Thyroid gland (tissue), 4 donors: ENCODE data around the gene CABP2. TPM values are rescaled to one million over a fixed set of nuclear protein-coding genes. Genes with fewer than 3 reads are reported as not detected.
"Not testable (repeated sequence)": the region's sequence is repeated elsewhere in the genome, so short reads cannot be mapped to it uniquely, and the experiment has no call there.

ENCODE experiments used
- DNase-seq, 2 donors: peaks; one replicate each; pipeline ENCODE4 v3.0.0-alpha.2; 2019
- H3K27ac ChIP-seq, 3 donors: fragments of 200-600 bp; sonication (generic); 1 replicate in 2 of 3; 2 replicates in 1 of 3; pipeline ENCODE4 v1.5.1; 2016 to 2019; ENCODE audit warnings: mild to moderate bottlenecking in 1 of 3, moderate library complexity in 1 of 3
- H3K27me3 ChIP-seq: fragments of 200-600 bp; sonication (generic); one replicate; pipeline ENCODE4 v1.5.1; 2019
- H3K36me3 ChIP-seq, 2 donors: fragments of 200-600 bp; sonication (generic); one replicate each; pipeline ENCODE4 v1.5.1; 2016 to 2019
- H3K4me1 ChIP-seq, 2 donors: fragments of 200-600 bp; sonication (generic); one replicate each; pipeline ENCODE4 v1.5.1; 2017 to 2019
- H3K4me3 ChIP-seq, 3 donors: fragments of 200-600 bp; sonication (generic); replicated peaks in 1 of 3; 1 replicate in 2 of 3; 2 replicates in 1 of 3; pipeline ENCODE4 v1.5.1; 2016; ENCODE audit warnings: mild to moderate bottlenecking in 1 of 3
- H3K9me3 ChIP-seq: fragments of 200-600 bp; sonication (generic); one replicate; pipeline ENCODE4 v1.5.1; 2017
- POLR2A ChIP-seq, 2 donors: fragments of 450-650 bp; IDR thresholded peaks; one replicate each; pipeline ENCODE4 v1.6.1; 2017; ENCODE audit warnings: antibody characterized with exemption in 2 of 2, mild to moderate bottlenecking in 2 of 2, moderate library complexity in 1 of 2
- WGBS, 2 donors: methylation state at CpG; one replicate each; pipeline ENCODE4 v1.1.5; 2017; 5-methylcytosine and 5-hydroxymethylcytosine counted together
- intact Hi-C: fragments of 100-400 bp; cut with DNase I; formaldehyde crosslinking; loops from one replicate; pipeline ENCODE4 v1.15.1; 2023
- total RNA-seq, 4 donors: library from RNA; depleted of rRNA; stranded (reverse); fragments of >200 nt; gene quantifications; one replicate each; pipeline ENCODE4 v1.2.3, GENCODE V29; 2016
- TF ChIP-seq, protein P1 (sequence below), 6 experiments: fragments of 200-600 bp in 3 of 6; fragments of 450-650 bp in 3 of 6; sonication (generic) in 3 of 6; IDR thresholded peaks; one replicate each; pipeline ENCODE4 v1.5.1; 2016 to 2019; ENCODE audit warnings: antibody characterized with exemption in 6 of 6, mild to moderate bottlenecking in 2 of 6, inconsistent platforms in 1 of 6, moderate library complexity in 1 of 6

The CABP2 gene
- total RNA-seq, 4 donors from 2014 or later: not detected

DNA sequence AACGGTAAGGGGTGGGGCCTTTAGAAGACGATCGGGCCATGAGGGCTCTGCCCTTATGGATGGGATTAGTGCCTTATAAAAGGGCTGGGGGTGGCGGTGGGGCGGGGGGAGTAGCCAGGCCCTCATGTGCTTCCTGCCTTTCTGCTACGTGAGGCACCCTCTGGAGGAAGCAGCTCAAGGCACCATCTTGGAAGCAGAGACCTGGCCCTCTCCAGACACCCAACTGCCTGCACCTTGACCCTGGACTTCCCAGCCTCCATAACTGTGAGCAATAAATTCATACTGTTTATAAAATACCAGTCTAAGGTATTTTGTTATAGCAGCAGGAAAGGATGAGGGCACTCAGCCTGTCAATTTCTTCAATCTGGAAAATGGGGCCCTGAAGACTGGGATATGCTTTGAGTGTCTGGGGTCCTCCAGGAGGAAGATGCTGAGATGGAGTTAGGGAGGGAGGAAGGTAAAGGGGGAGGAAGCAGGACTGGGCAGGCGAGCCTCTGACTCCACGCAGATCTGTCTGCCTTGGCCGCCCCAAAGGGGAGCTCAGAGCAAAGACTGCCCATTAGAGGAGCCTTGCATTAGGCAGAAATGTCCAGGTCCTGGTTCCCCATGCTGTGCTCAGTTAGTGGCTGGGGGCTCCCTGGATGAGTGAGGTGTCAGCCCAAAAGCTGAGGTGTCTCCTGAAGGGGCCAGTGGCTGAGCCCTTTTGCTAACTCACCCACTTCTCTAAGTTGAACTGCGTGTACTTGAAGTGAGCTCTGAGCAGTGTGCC is 5.3 kb downstream of the CABP2 start:
- no peak for DNase-seq
- WGBS, 2 donors: 76 to 79% methylated on average over 10 of the region's 10 CpGs
- Histone ChIP-seq H3K4me1 (no peaks in the 10 kb centered on the region), H3K27me3 (no peaks in the 10 kb centered on the region), H3K9me3 (no peaks in the 10 kb centered on the region), H3K4me3 (no peak overlapping the region), H3K27ac (no peak overlapping the region), H3K36me3 (no peaks in the 10 kb centered on the region)
- intact Hi-C loops: no loop called here
- TF ChIP-seq, protein P1, sequence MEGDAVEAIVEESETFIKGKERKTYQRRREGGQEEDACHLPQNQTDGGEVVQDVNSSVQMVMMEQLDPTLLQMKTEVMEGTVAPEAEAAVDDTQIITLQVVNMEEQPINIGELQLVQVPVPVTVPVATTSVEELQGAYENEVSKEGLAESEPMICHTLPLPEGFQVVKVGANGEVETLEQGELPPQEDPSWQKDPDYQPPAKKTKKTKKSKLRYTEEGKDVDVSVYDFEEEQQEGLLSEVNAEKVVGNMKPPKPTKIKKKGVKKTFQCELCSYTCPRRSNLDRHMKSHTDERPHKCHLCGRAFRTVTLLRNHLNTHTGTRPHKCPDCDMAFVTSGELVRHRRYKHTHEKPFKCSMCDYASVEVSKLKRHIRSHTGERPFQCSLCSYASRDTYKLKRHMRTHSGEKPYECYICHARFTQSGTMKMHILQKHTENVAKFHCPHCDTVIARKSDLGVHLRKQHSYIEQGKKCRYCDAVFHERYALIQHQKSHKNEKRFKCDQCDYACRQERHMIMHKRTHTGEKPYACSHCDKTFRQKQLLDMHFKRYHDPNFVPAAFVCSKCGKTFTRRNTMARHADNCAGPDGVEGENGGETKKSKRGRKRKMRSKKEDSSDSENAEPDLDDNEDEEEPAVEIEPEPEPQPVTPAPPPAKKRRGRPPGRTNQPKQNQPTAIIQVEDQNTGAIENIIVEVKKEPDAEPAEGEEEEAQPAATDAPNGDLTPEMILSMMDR (IDR thresholded peaks at IDR 0.05): no peak
- no peak for TF ChIP-seq POLR2A (IDR thresholded peaks at IDR 0.05)

DNA sequence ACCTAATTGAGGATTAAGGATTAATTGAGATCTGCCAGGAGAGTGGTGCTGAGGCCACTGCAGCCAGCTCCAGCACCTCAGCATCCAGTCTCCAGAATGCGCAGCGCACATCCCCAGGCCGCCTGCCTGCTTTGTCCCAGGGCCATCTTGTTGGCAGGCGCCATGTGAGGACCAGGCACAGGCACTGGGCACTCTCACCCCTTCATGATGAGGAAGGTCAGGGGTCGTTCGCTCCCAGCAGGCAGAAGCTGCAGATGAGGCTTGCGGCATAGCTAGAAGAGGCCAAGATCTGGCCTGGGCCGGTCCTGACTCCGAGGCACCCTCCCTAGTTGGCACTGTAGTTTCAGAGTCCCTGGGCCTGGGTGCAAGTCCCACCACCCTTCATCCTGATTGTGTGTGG is 6.4 kb downstream of the CABP2 start:
- H3K4me1 ChIP-seq: no peaks in the 10 kb centered on the region
- H3K9me3 ChIP-seq: no peaks in the 10 kb centered on the region
- intact Hi-C loops: no loop called here
- H3K36me3 ChIP-seq: no peaks in the 10 kb centered on the region
- no peaks in the 10 kb centered on the region for H3K27me3 ChIP-seq
- no peak for DNase-seq
- H3K27ac ChIP-seq: no peak overlapping the region
- H3K4me3 ChIP-seq: no peak overlapping the region
- TF ChIP-seq, protein P1 (IDR thresholded peaks at IDR 0.05): no peak
- TF ChIP-seq POLR2A (IDR thresholded peaks at IDR 0.05): no peak
- 85 to 93% methylated on average over 7 to 9 of the region's 9 CpGs for WGBS, 2 donors

DNA sequence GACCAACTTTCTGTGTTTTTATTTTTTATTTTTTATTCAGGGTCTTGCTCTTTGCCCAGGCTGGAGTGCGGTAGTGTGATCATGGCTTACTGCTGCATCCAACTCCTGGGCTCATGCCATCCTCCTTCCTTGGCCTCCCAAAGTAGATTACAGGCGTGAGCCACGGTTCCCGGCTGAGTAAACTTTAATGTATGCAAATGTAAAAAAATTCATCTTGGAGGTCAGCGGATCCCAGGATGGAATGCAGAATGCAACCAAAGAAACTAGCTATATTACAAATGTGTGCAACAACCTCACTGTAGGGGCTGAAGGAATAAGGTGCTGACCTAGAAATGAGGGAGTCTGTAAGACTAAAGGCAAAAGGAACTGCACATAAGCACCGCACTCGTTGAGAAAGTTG is 9.1 kb downstream of the CABP2 start:
- no peaks in the 10 kb centered on the region for H3K9me3 ChIP-seq
- TF ChIP-seq, protein P1 (IDR thresholded peaks at IDR 0.05): no peak
- TF ChIP-seq POLR2A (IDR thresholded peaks at IDR 0.05): no peak
- no peak for DNase-seq
- no peaks in the 10 kb centered on the region for H3K27me3 ChIP-seq
- H3K4me1 ChIP-seq: peaks cover 0 to under 1% of the 10 kb centered on the region in 2 donors
- no peak overlapping the region for H3K27ac ChIP-seq
- intact Hi-C loops: no loop called here
- H3K4me3 ChIP-seq: no peak overlapping the region
- 75 to 80% methylated on average over 7 of the region's 7 CpGs for WGBS, 2 donors
- no peaks in the 10 kb centered on the region for H3K36me3 ChIP-seq

DNA sequence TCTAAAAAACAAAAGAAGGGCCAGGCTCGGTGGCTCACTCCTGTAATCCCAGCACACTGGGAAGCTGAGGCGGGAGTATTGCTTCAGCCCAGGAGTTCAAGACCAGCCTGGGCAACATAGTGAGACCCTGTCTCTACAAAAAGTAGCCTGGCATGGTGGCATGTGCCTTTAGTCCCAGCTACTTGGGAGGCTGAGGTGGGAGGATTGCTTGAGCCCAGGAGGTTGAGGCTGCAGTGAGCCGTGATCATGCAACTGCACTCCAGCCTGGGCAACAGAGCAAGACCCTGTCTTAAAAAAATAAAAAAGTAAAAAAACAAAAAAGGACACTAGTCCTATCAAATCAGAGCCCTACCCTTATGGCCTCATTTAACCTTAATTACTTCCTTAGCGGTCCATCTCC is 11.7 kb downstream of the CABP2 start:
- DNase-seq, intact Hi-C loops, H3K4me3 ChIP-seq, H3K36me3 ChIP-seq, H3K9me3 ChIP-seq, H3K27ac ChIP-seq, H3K27me3 ChIP-seq: not testable (repeated sequence)
- peaks cover 11 to 12% of the 10 kb centered on the region in 2 donors for H3K4me1 ChIP-seq
- 84 to 87% methylated on average over 4 of the region's 4 CpGs for WGBS, 2 donors

DNA sequence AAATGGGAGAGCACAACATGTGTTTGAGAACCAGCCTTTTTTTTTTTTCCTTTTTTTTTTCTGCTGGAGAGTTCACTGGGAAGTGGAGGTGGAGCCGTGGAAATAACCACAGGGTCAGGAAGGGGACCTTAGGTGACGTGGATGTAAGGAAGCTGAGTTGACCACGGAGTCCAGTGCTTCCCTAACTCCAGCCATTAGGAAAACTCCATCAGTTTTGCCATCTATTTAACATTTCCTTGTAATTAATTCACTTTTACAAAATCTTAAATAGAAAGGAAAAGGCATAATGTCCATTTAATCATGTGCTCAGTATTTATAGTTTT is 13.3 kb downstream of the CABP2 start:
- no peak overlapping the region for H3K27ac ChIP-seq
- H3K9me3 ChIP-seq: no peaks in the 10 kb centered on the region
- TF ChIP-seq, protein P1 (IDR thresholded peaks at IDR 0.05): no peak
- no peak for TF ChIP-seq POLR2A (IDR thresholded peaks at IDR 0.05)
- intact Hi-C loops: no loop called here
- peaks cover 24 to 25% of the 10 kb centered on the region in 2 donors for H3K4me1 ChIP-seq
- 60 to 66% methylated on average over 3 of the region's 3 CpGs for WGBS, 2 donors
- no peak overlapping the region for H3K4me3 ChIP-seq
- no peaks in the 10 kb centered on the region for H3K27me3 ChIP-seq
- H3K36me3 ChIP-seq: peaks cover 0 to 3% of the 10 kb centered on the region in 2 donors
- no peak for DNase-seq
